Neuronal stem cell (in vitro differentiated cells): Measurements from ENCODE around the gene SH3BP4.

Source experiments
- DNase-seq: peaks from one replicate; pipeline ENCODE4 v3.0.0-alpha.2; 2013; ENCODE audit warnings: low spot score
- H2AFZ ChIP-seq: one replicate; pipeline ENCODE4 v1.6.1; 2013; ENCODE audit warnings: mild to moderate bottlenecking, low read length, inconsistent platforms
- H2AK5ac ChIP-seq: 2 replicates; pipeline ENCODE4 v1.6.1; 2013; ENCODE audit warnings: low read depth, mild to moderate bottlenecking, inconsistent platforms, low read length, moderate library complexity, mixed read lengths
- H2BK120ac ChIP-seq: 2 replicates; pipeline ENCODE4 v1.6.1; 2013; ENCODE audit warnings: low read depth, mild to moderate bottlenecking, inconsistent platforms, low read length, moderate library complexity, mixed read lengths
- H2BK12ac ChIP-seq: one replicate; pipeline ENCODE4 v1.6.1; 2013; ENCODE audit warnings: low read length, inconsistent platforms
- H2BK15ac ChIP-seq: 2 replicates; pipeline ENCODE4 v1.6.1; 2013; ENCODE audit warnings: mild to moderate bottlenecking, low read length, inconsistent platforms, mixed read lengths
- H2BK5ac ChIP-seq: one replicate; pipeline ENCODE4 v1.6.1; 2013; ENCODE audit warnings: inconsistent platforms, mild to moderate bottlenecking, low read length, moderate library complexity
- H3K14ac ChIP-seq: one replicate; pipeline ENCODE4 v1.6.1; 2013; ENCODE audit warnings: low read length, inconsistent platforms
- H3K18ac ChIP-seq: 2 replicates; pipeline ENCODE4 v1.6.1; 2013; ENCODE audit warnings: low read length, inconsistent platforms
- H3K23ac ChIP-seq: 2 replicates; pipeline ENCODE4 v1.6.1; 2013; ENCODE audit warnings: low read depth, mild to moderate bottlenecking, mixed read lengths, low read length, inconsistent platforms; ENCODE audit not compliant: poor library complexity
- H3K27ac ChIP-seq: replicated peaks from 3 replicates; pipeline ENCODE4 v1.5.1; 2013; ENCODE audit warnings: low read length, inconsistent platforms
- H3K27me3 ChIP-seq, 3 experiments: 2 replicates each; pipeline ENCODE4 v1.6.1; 2013; ENCODE audit warnings: low read length in 3 of 3, mild to moderate bottlenecking in 2 of 3, inconsistent platforms in 1 of 3, low read depth in 1 of 3, mixed read lengths in 1 of 3, moderate library complexity in 1 of 3; ENCODE audit not compliant: control insufficient read depth in 3 of 3, insufficient read depth in 3 of 3
- H3K36me3 ChIP-seq, 2 donors: replicated peaks in 1 of 2; 2 replicates each; pipeline ENCODE4 v1.6.1; 2013; ENCODE audit warnings: low read length in 2 of 2; ENCODE audit not compliant: control insufficient read depth in 2 of 2, insufficient read depth in 2 of 2
- H3K4ac ChIP-seq: 2 replicates; pipeline ENCODE4 v1.6.1; 2013; ENCODE audit warnings: inconsistent platforms, mild to moderate bottlenecking, low read length, moderate library complexity
- H3K4me1 ChIP-seq, 2 donors: 1 replicate in 1 of 2; 2 replicates in 1 of 2; pipeline ENCODE4 v1.6.1; 2013; ENCODE audit warnings: low read length in 2 of 2, low read depth in 1 of 2; ENCODE audit not compliant: control insufficient read depth in 2 of 2, insufficient read depth in 1 of 2
- H3K4me2 ChIP-seq: one replicate; pipeline ENCODE4 v1.6.1; 2013; ENCODE audit warnings: mild to moderate bottlenecking, low read length, inconsistent platforms; ENCODE audit not compliant: insufficient read depth, poor library complexity, severe bottlenecking
- H3K4me3 ChIP-seq, 2 donors: 2 replicates each; pipeline ENCODE4 v1.5.1; 2013; ENCODE audit warnings: low read length in 2 of 2, mild to moderate bottlenecking in 2 of 2, inconsistent platforms in 1 of 2, moderate library complexity in 1 of 2
- H3K79me1 ChIP-seq: one replicate; pipeline ENCODE4 v1.6.1; 2013; ENCODE audit warnings: low read depth, mild to moderate bottlenecking, inconsistent platforms, low read length, moderate library complexity
- H3K9ac ChIP-seq: one replicate; pipeline ENCODE4 v1.6.1; 2013; ENCODE audit warnings: mild to moderate bottlenecking, low read depth, low read length, inconsistent platforms; ENCODE audit not compliant: poor library complexity
- H3K9me3 ChIP-seq, 2 donors: replicated peaks in 1 of 2; 2 replicates each; pipeline versions ENCODE3 to v1.6.1; 2013; ENCODE audit warnings: low read length in 2 of 2, mild to moderate bottlenecking in 2 of 2, inconsistent platforms in 1 of 2, low read depth in 1 of 2, mixed read lengths in 1 of 2, moderate library complexity in 1 of 2; ENCODE audit not compliant: control insufficient read depth in 2 of 2, insufficient read depth in 1 of 2
- H4K8ac ChIP-seq: one replicate; pipeline ENCODE4 v1.6.1; 2013; ENCODE audit warnings: low read depth, mild to moderate bottlenecking, inconsistent platforms, low read length, moderate library complexity
- H4K91ac ChIP-seq: one replicate; pipeline ENCODE4 v1.6.1; 2013; ENCODE audit warnings: low read length, low read depth, mild to moderate bottlenecking, inconsistent platforms; ENCODE audit not compliant: poor library complexity
- WGBS, 2 donors: extraction: QIAGEN DNeasy Blood & Tissue Kit; methylation state at CpG; one replicate each; pipeline ENCODE4 v1.1.7; 2013; ENCODE audit warnings: missing lambda C conversion rate in 2 of 2, mixed read lengths in 1 of 2; ENCODE audit not compliant: insufficient read length in 2 of 2, insufficient replicate concordance in 1 of 2; ENCODE audit errors: extremely low coverage in 2 of 2; 5-methylcytosine and 5-hydroxymethylcytosine counted together

SH3BP4 gene

DNA sequence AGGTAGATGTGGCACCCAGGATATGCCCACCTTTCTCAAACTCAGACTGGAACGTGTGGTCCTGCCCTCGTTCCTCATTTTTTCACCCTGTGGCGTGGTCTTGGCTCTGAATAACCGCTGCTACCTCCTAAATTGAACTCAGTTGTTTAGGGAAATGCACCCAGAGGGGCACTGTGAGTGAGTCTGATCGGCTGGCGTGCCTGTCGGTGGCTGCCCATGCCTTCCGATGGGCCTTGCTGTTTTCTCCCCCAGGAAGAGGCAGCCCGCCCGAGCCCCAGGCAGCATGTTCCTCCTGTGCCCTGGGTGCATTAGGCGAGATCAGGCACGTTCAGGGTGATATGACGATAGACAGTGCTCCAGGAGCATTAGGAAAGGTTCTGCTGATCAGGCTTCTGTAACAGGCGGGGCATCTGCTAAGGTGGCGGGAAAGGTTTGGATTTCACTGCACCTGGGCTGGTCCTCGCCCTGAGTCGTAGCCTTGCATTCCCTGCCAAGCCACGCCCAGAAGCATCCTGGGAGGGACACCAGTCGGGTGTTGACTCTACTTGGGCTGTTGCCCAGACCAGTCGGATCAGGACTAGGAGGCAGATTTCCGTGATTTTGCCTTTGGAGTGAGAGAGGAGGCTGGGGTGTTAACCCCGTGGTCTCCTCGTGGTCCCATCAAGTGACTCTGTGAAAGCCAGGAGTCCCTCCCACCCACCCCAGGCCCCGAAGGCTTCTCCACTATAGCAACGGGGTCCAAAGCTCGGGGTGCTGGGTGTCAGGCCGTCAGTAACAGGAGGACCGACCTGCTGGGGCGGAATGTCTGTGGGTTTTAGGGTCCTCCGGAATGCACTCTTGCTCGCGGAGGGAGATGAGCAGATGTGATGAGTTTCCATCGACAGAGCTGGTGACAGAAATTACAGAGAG is 75.1 kb downstream of the SH3BP4 start:
- peak overlapping the region; percentile 11 for H3K23ac ChIP-seq
- no peak for DNase-seq
- H2AFZ ChIP-seq: no peak overlapping the region
- H3K79me1 ChIP-seq: peaks cover 27% of the 10 kb centered on the region
- no peak overlapping the region for H3K27ac ChIP-seq
- no CpG with 5 or more reads among the region's 33 CpGs for WGBS, 2 donors
- peaks cover 0 to 9% of the 10 kb centered on the region in 2 donors for H3K9me3 ChIP-seq
- no peak overlapping the region for H3K14ac ChIP-seq
- peak overlapping the region; percentile 29 for H4K8ac ChIP-seq
- H3K4me1 ChIP-seq: peaks cover 0 to 26% of the 10 kb centered on the region in 2 donors
- peak overlapping the region; percentile 20 for H3K18ac ChIP-seq
- H2AK5ac ChIP-seq: peak overlapping the region; percentile 1
- H2BK5ac ChIP-seq: no peak overlapping the region
- no peak overlapping the region for H3K4ac ChIP-seq
- no peak overlapping the region for H3K4me2 ChIP-seq
- peaks cover 6 to 41% of the 10 kb centered on the region in 2 donors for H3K36me3 ChIP-seq
- no peak overlapping the region for H3K9ac ChIP-seq
- H2BK120ac ChIP-seq: no peak overlapping the region
- no peak overlapping the region for H2BK12ac ChIP-seq
- H4K91ac ChIP-seq: no peak overlapping the region
- H3K4me3 ChIP-seq: no peak overlapping the region
- H2BK15ac ChIP-seq: no peak overlapping the region
- no peaks in the 10 kb centered on the region for H3K27me3 ChIP-seq

DNA sequence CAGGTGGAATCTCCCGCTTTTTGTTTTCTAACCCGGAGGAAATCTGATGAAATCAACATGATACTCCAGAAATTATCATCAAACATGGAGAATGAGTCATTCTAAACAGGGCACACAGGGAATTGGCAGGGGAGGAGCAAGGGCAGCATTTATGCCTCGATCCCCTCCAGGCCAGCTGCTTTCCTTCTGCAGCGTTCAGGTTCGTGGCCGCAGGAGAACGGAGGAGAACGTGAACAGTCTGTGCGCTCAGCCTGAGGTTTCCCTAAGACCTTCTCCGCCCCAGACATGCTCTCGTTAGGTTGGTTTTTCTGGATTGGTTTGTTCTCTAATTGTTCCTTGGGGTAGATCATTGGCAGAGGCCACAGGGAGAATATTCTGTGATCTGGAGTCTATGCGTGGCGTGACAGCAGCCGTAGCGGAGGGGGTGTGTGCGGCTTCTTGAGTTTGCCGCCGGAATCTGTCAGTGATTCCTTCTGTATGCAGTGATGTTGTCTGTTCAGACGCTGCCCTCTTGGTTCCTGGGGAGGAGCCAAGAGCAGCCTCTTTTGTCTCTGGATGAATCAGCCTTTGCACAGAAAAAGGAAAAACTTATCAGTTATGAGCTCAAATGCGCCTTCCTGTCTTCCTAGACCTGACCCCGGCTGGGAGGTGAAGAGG is 75.9 kb downstream of the SH3BP4 start:
- peak overlapping the region; percentile 25 for H3K18ac ChIP-seq
- no peak overlapping the region for H3K14ac ChIP-seq
- no peak overlapping the region for H2AK5ac ChIP-seq
- H2BK12ac ChIP-seq: no peak overlapping the region
- H4K8ac ChIP-seq: no peak overlapping the region
- no peaks in the 10 kb centered on the region for H3K27me3 ChIP-seq
- peaks cover 0 to 28% of the 10 kb centered on the region in 2 donors for H3K4me1 ChIP-seq
- H4K91ac ChIP-seq: no peak overlapping the region
- no peak overlapping the region for H3K4me3 ChIP-seq
- H3K36me3 ChIP-seq: peaks cover 6 to 47% of the 10 kb centered on the region in 2 donors
- no peak overlapping the region for H3K23ac ChIP-seq
- H2BK5ac ChIP-seq: no peak overlapping the region
- H3K9me3 ChIP-seq: peaks cover 0 to 9% of the 10 kb centered on the region in 2 donors
- H3K4ac ChIP-seq: no peak overlapping the region
- no peak overlapping the region for H3K27ac ChIP-seq
- H2BK15ac ChIP-seq: no peak overlapping the region
- WGBS, 2 donors: no CpG with 5 or more reads among the region's 21 CpGs
- H3K9ac ChIP-seq: no peak overlapping the region
- H3K79me1 ChIP-seq: peaks cover 27% of the 10 kb centered on the region
- no peak overlapping the region for H3K4me2 ChIP-seq
- DNase-seq: no peak
- no peak overlapping the region for H2BK120ac ChIP-seq
- no peak overlapping the region for H2AFZ ChIP-seq

GRCh38 chr2:235028646-235029045 is 76.8 kb downstream of the SH3BP4 start:
- no peak overlapping the region for H4K91ac ChIP-seq
- H2BK120ac ChIP-seq: no peak overlapping the region
- H3K4me1 ChIP-seq: peaks cover 0 to 28% of the 10 kb centered on the region in 2 donors
- H2BK15ac ChIP-seq: no peak overlapping the region
- H3K18ac ChIP-seq: no peak overlapping the region
- H3K9me3 ChIP-seq: peaks cover 0 to 9% of the 10 kb centered on the region in 2 donors
- H3K79me1 ChIP-seq: peaks cover 25% of the 10 kb centered on the region
- no peak overlapping the region for H4K8ac ChIP-seq
- H2BK5ac ChIP-seq: no peak overlapping the region
- H3K27me3 ChIP-seq: no peaks in the 10 kb centered on the region
- no peak overlapping the region for H2AFZ ChIP-seq
- no peak overlapping the region for H3K23ac ChIP-seq
- H3K14ac ChIP-seq: no peak overlapping the region
- no peak overlapping the region for H3K4me2 ChIP-seq
- H3K4me3 ChIP-seq: no peak overlapping the region
- WGBS, 2 donors: no CpG with 5 or more reads among the region's 4 CpGs
- peaks cover 9 to 55% of the 10 kb centered on the region in 2 donors for H3K36me3 ChIP-seq
- no peak overlapping the region for H3K27ac ChIP-seq
- no peak overlapping the region for H3K9ac ChIP-seq
- no peak overlapping the region for H2BK12ac ChIP-seq
- DNase-seq: no peak
- no peak overlapping the region for H2AK5ac ChIP-seq
- no peak overlapping the region for H3K4ac ChIP-seq

DNA sequence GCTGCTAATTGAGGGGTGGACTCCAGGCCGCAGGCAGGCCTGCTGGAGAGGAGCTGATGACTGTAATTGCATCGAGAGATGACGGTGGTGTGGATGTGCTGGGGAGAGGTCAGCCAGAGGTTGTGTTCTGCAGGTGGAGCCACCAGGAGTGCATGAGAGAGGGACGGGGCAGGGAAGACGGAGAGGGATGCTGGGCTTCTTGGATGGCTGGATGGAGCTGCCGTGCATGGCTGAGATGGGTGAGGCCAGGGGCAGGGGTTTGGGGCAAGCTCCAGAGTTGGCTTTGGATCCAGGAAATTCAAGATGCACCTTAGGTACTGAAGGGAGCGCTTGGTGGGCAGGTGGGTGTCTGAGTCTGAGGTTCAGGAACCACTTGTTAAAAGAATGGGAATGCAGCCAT is 77.2 kb downstream of the SH3BP4 start:
- H4K8ac ChIP-seq: no peak overlapping the region
- H2BK15ac ChIP-seq: no peak overlapping the region
- no peak overlapping the region for H3K4me2 ChIP-seq
- H3K27me3 ChIP-seq: no peaks in the 10 kb centered on the region
- peaks cover 25% of the 10 kb centered on the region for H3K79me1 ChIP-seq
- DNase-seq: no peak
- no peak overlapping the region for H3K4me3 ChIP-seq
- H3K9ac ChIP-seq: no peak overlapping the region
- H4K91ac ChIP-seq: no peak overlapping the region
- H3K14ac ChIP-seq: no peak overlapping the region
- peak overlapping the region; percentile 67 for H3K18ac ChIP-seq
- no peak overlapping the region for H3K23ac ChIP-seq
- H3K4ac ChIP-seq: no peak overlapping the region
- peaks cover 9 to 55% of the 10 kb centered on the region in 2 donors for H3K36me3 ChIP-seq
- H2AFZ ChIP-seq: no peak overlapping the region
- H2BK5ac ChIP-seq: no peak overlapping the region
- H3K27ac ChIP-seq: no peak overlapping the region
- no peak overlapping the region for H2AK5ac ChIP-seq
- H2BK12ac ChIP-seq: no peak overlapping the region
- no CpG with 5 or more reads among the region's 7 CpGs for WGBS, 2 donors
- peaks cover 0 to 25% of the 10 kb centered on the region in 2 donors for H3K4me1 ChIP-seq
- no peak overlapping the region for H2BK120ac ChIP-seq
- peaks cover 0 to 9% of the 10 kb centered on the region in 2 donors for H3K9me3 ChIP-seq
